WTC11 (cell line): Measurements from ENCODE around the gene PIP4K2A. TPM values are rescaled to one million over a fixed set of nuclear protein-coding genes. Genes with fewer than 3 reads are reported as not detected.

Source experiments
- ATAC-seq: fragments of 200-7000 bp; cut with Tn5 transposase; 2 replicates; pipeline ENCODE4 v1.10.0; 2021; ENCODE audit warnings: mild to moderate bottlenecking, moderate library complexity
- CTCF ChIA-PET: fragments of 300-600 bp; sonication (Branson Sonifier 250); formaldehyde crosslinking; loops from one replicate; lab custom pipeline; 2021; ENCODE audit warnings: antibody characterized with exemption; lab: Charles Lee
- POLR2A ChIA-PET: fragments of 350-600 bp; sonication (Branson Sonifier 250); formaldehyde crosslinking; loops from one replicate; lab custom pipeline; 2021; ENCODE audit warnings: antibody characterized with exemption; lab: Charles Lee
- DNase-seq: peaks from one replicate; pipeline ENCODE4 v3.0.0; 2021; ENCODE audit warnings: low spot score
- H3K27ac Mint-ChIP-seq: 2 replicates; pipeline ENCODE4 v1.8.0; 2021; ENCODE audit warnings: mixed read lengths
- H3K27me3 Mint-ChIP-seq: 2 replicates; pipeline ENCODE4 v1.8.0; 2021; ENCODE audit warnings: low read depth, mild to moderate bottlenecking, moderate library complexity, mixed read lengths
- H3K36me3 Mint-ChIP-seq: 2 replicates; pipeline ENCODE4 v1.8.0; 2021; ENCODE audit warnings: mixed read lengths
- H3K4me1 Mint-ChIP-seq: 2 replicates; pipeline ENCODE4 v1.8.0; 2022; ENCODE audit warnings: mixed read lengths
- H3K4me3 Mint-ChIP-seq: 2 replicates; pipeline ENCODE4 v1.8.0; 2021; ENCODE audit warnings: mild to moderate bottlenecking, moderate library complexity, mixed read lengths
- H3K9me3 Mint-ChIP-seq: 2 replicates; pipeline ENCODE4 v1.8.0; 2021; ENCODE audit warnings: mixed read lengths
- AR ChIP-seq: fragments of 250-450 bp; sonication (Bioruptor Pico); IDR thresholded peaks from 2 replicates; pipeline ENCODE4 v1.9.0; 2021; ENCODE audit warnings: mild to moderate bottlenecking
- CDX4 ChIP-seq: fragments of 250-450 bp; sonication (Bioruptor Pico); IDR thresholded peaks from 2 replicates; pipeline ENCODE4 v1.9.0; 2021; ENCODE audit warnings: moderate library complexity, mild to moderate bottlenecking, inconsistent platforms, borderline replicate concordance
- CTCF ChIP-seq: fragments of 200-600 bp; IDR thresholded peaks from 2 replicates; pipeline ENCODE4 v1.8.0; 2022; ENCODE audit warnings: antibody characterized with exemption
- E2F1 ChIP-seq: sonication (generic); formaldehyde crosslinking; IDR thresholded peaks from 2 replicates; pipeline ENCODE4 v1.8.0; 2022; ENCODE audit warnings: mild to moderate bottlenecking, missing genetic modification reagents
- E2F4 ChIP-seq: sonication (generic); formaldehyde crosslinking; IDR thresholded peaks from 2 replicates; pipeline ENCODE4 v1.8.1; 2022; ENCODE audit warnings: low read depth, mild to moderate bottlenecking, moderate library complexity, missing genetic modification reagents, borderline replicate concordance
- ESRRA ChIP-seq: sonication (generic); formaldehyde crosslinking; IDR thresholded peaks from 2 replicates; pipeline ENCODE4 v1.8.1; 2022; ENCODE audit warnings: mild to moderate bottlenecking, missing genetic modification reagents, borderline replicate concordance
- GRHL2 ChIP-seq: fragments of 250-450 bp; sonication (Bioruptor Pico); IDR thresholded peaks from 2 replicates; pipeline ENCODE4 v1.8.0; 2022; ENCODE audit warnings: mild to moderate bottlenecking, moderate library complexity; ENCODE audit not compliant: insufficient replicate concordance, severe bottlenecking
- MXD4 ChIP-seq: fragments of 250-450 bp; sonication (Bioruptor Pico); IDR thresholded peaks from 2 replicates; pipeline ENCODE4 v1.8.0; 2021; ENCODE audit warnings: mild to moderate bottlenecking, moderate library complexity, borderline replicate concordance
- NFATC4 ChIP-seq: fragments of 250-450 bp; sonication (Bioruptor Pico); IDR thresholded peaks from 2 replicates; pipeline ENCODE4 v1.9.0; 2021; ENCODE audit warnings: mild to moderate bottlenecking
- NR3C1 ChIP-seq: sonication (generic); formaldehyde crosslinking; conservative IDR thresholded peaks from 2 replicates; pipeline ENCODE4 v1.8.1; 2023; ENCODE audit warnings: low read depth, mild to moderate bottlenecking, missing genetic modification reagents
- OVOL2 ChIP-seq: fragments of 250-450 bp; sonication (Bioruptor Pico); IDR thresholded peaks from 2 replicates; pipeline ENCODE4 v1.9.0; 2021; ENCODE audit warnings: mild to moderate bottlenecking, borderline replicate concordance
- RELA ChIP-seq: sonication (generic); formaldehyde crosslinking; IDR thresholded peaks from 2 replicates; pipeline ENCODE4 v1.8.1; 2022; ENCODE audit warnings: missing genetic modification reagents, mild to moderate bottlenecking, borderline replicate concordance
- TCF7 ChIP-seq: sonication (generic); formaldehyde crosslinking; IDR thresholded peaks from 2 replicates; pipeline ENCODE4 v1.8.0; 2022; ENCODE audit warnings: mild to moderate bottlenecking, low read depth, missing genetic modification reagents, moderate library complexity
- TEAD4 ChIP-seq: sonication (generic); formaldehyde crosslinking; IDR thresholded peaks from 2 replicates; pipeline ENCODE4 v1.8.0; 2022; ENCODE audit warnings: mild to moderate bottlenecking, missing genetic modification reagents
- ZNF396 ChIP-seq: fragments of 250-450 bp; sonication (Bioruptor Pico); IDR thresholded peaks from 2 replicates; pipeline ENCODE4 v1.8.0; 2021; ENCODE audit warnings: mild to moderate bottlenecking, moderate library complexity, borderline replicate concordance
- ZNF416 ChIP-seq: fragments of 250-450 bp; sonication (Bioruptor Pico); IDR thresholded peaks from 2 replicates; pipeline ENCODE4 v1.9.0; 2021; ENCODE audit warnings: mild to moderate bottlenecking, inconsistent platforms
- ZNF423 ChIP-seq: fragments of 250-450 bp; sonication (Bioruptor Pico); IDR thresholded peaks from 2 replicates; pipeline ENCODE4 v2.1.2; 2022; ENCODE audit warnings: mild to moderate bottlenecking, moderate library complexity
- ZNF532 ChIP-seq: fragments of 250-450 bp; sonication (Bioruptor Pico); IDR thresholded peaks from 2 replicates; pipeline ENCODE4 v1.9.0; 2021; ENCODE audit warnings: mild to moderate bottlenecking, borderline replicate concordance
- total RNA-seq: library from RNA; stranded (reverse); gene quantifications from 3 replicates; pipeline ENCODE4 v1.2.3, GENCODE V29; 2021

PIP4K2A gene
- total RNA-seq, 1 experiment from 2014 or later = 47.5 TPM

- no peak for ATAC-seq
- Mint-ChIP-seq H3K4me1 (peaks cover 7% of the 10 kb centered on the region; the same call in 1 of the 2 replicates), H3K27ac (no peak overlapping the region)
These were observed 44.5 kb upstream of the PIP4K2A start for GRCh38 chr10:22758867-22759266.

GRCh38 chr10:22754296-22754695 is 39.9 kb upstream of the PIP4K2A start:
- H3K4me1 Mint-ChIP-seq = 0 out of 2 replicates have a peak, but pooled peaks cover 3% of the 10 kb centered on the region
- H3K27ac Mint-ChIP-seq = no peak overlapping the region
- no peaks in the 10 kb centered on the region for H3K27me3 Mint-ChIP-seq
- ChIA-PET CTCF (no interaction called here), POLR2A (no interaction called here)
- ATAC-seq (no peak), DNase-seq (no peak)
- TF ChIP-seq ZNF416 (CRISPR knock-in tag) (no peak), CDX4 (CRISPR knock-in tag) (no peak), ESRRA (CRISPR knock-in tag) (no peak), OVOL2 (CRISPR knock-in tag) (no peak), CTCF (no peak), E2F1 (CRISPR knock-in tag) (no peak), TEAD4 (CRISPR knock-in tag) (no peak), NFATC4 (CRISPR knock-in tag) (no peak), ZNF532 (CRISPR knock-in tag) (no peak), NR3C1 (no peak), ZNF396 (CRISPR knock-in tag) (no peak)
- H3K36me3 Mint-ChIP-seq = no peaks in the 10 kb centered on the region
- peaks cover 3% of the 10 kb centered on the region; the same call in 1 of the 2 replicates for H3K9me3 Mint-ChIP-seq
- H3K4me3 Mint-ChIP-seq = no peak overlapping the region

More at GRCh38 chr10:22758867-22759266, 44.5 kb upstream of the PIP4K2A start:
- ChIA-PET POLR2A (no interaction called here), CTCF (no interaction called here)
- Mint-ChIP-seq H3K4me3 (no peak overlapping the region), H3K36me3 (no peaks in the 10 kb centered on the region), H3K27me3 (no peaks in the 10 kb centered on the region), H3K9me3 (peaks cover 6% of the 10 kb centered on the region; the same call in 1 of the 2 replicates)
- TF ChIP-seq E2F4 (CRISPR knock-in tag) = no peak
- TF ChIP-seq TCF7 (CRISPR knock-in tag) = no peak
- no peak for TF ChIP-seq ZNF416 (CRISPR knock-in tag)
- TF ChIP-seq ZNF423 (CRISPR knock-in tag) = no peak
- no peak for TF ChIP-seq RELA (CRISPR knock-in tag)
- no peak for TF ChIP-seq MXD4 (CRISPR knock-in tag)
- TF ChIP-seq GRHL2 (CRISPR knock-in tag) = no peak
- no peak for TF ChIP-seq AR
- DNase-seq = no peak
